Left forelimb (tissue), 1 donor: ENCODE measurements around the gene SF3B6.

ENCODE experiments used
- DNase-seq: peaks from one replicate; pipeline ENCODE4 v3.0.0-alpha.2; 2018; ENCODE audit warnings: low spot score

The SF3B6 gene

DNA sequence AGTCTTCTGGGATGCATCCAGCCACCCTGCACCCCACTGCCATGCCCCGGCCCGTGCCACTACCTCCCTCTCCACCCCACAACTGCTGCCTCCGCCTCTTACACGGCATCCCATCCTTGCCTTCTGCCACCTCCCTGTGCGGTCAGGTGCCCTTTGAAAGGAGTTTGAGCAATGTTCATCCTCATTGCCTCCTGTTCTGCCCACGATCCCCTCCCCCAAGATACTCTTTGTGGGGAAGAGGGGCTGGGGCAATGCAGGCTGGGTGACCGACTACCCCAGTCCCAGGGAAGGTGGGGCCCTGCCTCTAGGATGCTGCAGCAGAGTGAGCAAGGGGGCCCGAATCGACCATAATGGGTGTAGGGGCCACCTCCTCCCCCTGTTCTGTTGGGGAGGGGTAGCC, 57.9 kb downstream of the SF3B6 start:
- DNase-seq: no peak

DNA sequence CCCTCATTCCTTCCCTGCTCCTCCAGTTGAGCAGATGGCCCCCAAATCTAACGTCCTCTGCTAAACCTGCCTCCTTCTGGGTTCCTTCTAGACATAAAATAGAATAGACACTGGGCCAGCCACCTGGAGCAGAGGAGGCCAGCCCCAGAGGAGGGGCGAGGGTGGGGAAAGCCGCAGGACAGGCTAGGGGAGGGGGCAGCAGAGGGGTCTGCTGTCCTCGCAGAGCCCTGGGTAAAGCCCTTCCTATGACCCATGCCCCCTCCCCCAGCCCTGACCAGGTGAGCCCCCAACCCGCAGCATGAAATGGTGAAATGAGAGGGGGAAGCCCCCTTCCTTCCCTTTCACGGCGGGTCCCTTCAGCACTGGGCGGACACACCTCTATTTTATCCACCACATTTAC, 58.4 kb downstream of the SF3B6 start:
- DNase-seq: no peak
